Fibroblast of lung (primary cell): ENCODE data around the gene ZNF730.

ENCODE experiments used
- EZH2 ChIP-seq: IDR thresholded peaks from 2 replicates; pipeline ENCODE4 v1.5.1; 2012; ENCODE audit warnings: low read length, control low read depth, mild to moderate bottlenecking; ENCODE audit errors: missing control alignments
- TF ChIP-seq, protein P1 (sequence below), 2 donors: IDR thresholded peaks in 1 of 2; conservative IDR thresholded peaks in 1 of 2; 1 replicate in 1 of 2; 2 replicates in 1 of 2; pipeline ENCODE4 v1.5.1; 2011 to 2012; ENCODE audit warnings: low read length in 2 of 2, control low read depth in 1 of 2, inconsistent platforms in 1 of 2, low read depth in 1 of 2, mild to moderate bottlenecking in 1 of 2

DNA sequence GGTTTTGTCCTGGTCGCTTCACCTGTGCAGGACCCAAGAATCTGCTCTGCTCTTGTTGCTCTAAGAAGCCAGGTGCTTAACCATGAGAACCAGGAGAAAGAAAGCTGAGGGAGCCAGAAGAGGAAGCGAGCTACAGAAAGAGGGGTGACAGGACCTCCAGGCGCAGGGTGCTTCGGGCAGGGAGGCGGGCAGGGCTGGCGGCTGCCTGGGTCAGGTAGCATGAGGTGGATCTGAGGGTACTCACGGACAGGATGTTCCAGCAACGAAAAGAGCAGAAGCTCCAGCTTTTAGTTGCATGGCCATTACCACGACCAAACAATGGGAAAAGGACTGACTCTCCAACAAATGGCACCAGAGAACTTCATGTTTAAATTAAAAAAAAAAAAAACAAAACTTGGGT, 73.5 kb downstream of the ZNF730 start:
- TF ChIP-seq, protein P1, sequence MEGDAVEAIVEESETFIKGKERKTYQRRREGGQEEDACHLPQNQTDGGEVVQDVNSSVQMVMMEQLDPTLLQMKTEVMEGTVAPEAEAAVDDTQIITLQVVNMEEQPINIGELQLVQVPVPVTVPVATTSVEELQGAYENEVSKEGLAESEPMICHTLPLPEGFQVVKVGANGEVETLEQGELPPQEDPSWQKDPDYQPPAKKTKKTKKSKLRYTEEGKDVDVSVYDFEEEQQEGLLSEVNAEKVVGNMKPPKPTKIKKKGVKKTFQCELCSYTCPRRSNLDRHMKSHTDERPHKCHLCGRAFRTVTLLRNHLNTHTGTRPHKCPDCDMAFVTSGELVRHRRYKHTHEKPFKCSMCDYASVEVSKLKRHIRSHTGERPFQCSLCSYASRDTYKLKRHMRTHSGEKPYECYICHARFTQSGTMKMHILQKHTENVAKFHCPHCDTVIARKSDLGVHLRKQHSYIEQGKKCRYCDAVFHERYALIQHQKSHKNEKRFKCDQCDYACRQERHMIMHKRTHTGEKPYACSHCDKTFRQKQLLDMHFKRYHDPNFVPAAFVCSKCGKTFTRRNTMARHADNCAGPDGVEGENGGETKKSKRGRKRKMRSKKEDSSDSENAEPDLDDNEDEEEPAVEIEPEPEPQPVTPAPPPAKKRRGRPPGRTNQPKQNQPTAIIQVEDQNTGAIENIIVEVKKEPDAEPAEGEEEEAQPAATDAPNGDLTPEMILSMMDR (conservative IDR thresholded peaks at IDR 0.05 in 1 of 2, IDR thresholded peaks at IDR 0.05 in 1 of 2; ENCODE audit: low read depth in 1 of 2, low read length in 2 of 2) = no peak
- TF ChIP-seq EZH2 = no peak
